Measurements from ENCODE around the gene NOP14.

NOP14 gene

DNA sequence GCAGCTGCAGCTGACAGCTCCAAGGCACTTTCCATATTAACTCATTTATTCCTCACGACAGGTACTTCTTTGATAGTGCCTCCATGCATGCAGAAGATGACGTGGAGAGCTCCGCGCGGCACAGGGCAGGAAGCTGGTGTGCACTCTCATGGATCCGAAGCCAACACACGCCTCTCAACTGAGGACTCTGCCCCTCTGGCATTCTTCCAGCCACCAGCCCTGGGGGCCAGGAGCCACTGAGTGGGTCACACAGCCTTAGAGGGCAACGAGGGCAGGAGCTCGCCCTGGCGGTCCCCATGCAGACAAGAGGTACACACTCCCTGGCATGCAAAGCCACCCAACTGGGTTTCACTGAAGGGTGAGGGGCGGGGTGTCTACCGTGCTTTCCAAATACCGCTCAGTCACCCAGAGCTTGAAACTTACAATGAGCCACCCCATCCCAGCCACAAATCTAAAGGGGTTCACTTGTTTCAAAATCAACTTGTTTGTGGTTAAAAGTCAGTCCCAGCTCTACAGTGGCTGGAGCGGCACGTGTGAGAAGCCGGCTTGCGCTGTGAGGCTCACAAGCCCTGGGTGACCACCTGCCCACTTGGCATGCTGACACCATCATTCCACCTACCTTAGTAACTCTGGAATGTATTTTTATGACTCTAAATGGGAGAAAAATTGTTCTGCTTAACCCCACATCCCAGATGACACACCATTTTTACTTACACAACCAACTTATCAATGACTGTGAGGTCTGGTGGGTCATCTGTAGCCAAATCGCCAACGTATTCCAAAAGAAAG is 16.2 kb downstream of the NOP14 start:
- TF ChIP-seq, protein P1, sequence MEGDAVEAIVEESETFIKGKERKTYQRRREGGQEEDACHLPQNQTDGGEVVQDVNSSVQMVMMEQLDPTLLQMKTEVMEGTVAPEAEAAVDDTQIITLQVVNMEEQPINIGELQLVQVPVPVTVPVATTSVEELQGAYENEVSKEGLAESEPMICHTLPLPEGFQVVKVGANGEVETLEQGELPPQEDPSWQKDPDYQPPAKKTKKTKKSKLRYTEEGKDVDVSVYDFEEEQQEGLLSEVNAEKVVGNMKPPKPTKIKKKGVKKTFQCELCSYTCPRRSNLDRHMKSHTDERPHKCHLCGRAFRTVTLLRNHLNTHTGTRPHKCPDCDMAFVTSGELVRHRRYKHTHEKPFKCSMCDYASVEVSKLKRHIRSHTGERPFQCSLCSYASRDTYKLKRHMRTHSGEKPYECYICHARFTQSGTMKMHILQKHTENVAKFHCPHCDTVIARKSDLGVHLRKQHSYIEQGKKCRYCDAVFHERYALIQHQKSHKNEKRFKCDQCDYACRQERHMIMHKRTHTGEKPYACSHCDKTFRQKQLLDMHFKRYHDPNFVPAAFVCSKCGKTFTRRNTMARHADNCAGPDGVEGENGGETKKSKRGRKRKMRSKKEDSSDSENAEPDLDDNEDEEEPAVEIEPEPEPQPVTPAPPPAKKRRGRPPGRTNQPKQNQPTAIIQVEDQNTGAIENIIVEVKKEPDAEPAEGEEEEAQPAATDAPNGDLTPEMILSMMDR (IDR thresholded peaks at IDR 0.05) = no peak

DNA sequence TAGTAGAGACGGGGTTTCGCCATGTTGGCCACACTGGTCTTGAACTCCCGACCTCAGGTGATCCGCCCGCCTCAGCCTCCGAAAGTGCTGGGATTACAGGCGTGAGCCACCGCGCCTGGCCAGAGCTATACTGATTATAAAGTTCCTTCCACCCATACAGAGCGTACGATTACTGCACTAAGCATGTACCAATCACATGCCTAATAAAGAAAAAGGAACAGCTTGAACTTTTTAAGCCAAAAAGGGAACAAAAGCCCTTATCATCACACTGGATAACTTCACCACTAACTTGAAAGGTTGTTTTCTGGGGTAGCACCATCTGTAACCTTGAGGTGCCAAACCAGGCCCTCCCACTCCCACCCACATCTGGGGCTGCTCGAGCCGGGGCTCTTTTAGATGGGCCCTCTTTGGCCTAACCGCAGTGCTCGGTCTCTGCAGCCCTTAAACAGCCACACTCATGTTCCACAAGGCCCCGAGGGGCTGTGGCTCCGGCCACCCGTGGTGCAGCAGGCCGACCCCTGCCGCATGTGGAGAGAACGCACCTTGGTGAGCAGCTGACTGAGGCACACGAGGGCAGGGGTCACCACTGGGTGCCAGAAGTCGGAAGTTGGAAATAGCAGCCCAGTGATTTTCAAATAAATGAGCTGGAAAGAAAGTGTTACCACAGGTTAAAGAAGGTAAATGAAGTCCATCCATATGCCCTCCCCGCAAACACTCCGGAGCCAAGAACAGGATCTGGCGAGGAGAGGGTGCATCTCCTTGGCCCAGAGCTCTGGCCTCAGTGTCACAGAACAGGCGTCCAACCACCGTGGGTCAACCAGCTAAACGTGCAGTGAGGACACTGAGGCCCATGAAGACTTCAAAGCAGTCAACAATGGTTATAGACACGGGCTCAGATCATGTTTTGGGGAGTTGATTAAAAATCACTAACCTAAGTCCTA is 18.4 kb downstream of the NOP14 start:
- TF ChIP-seq, protein P1 (IDR thresholded peaks at IDR 0.05) = no peak

DNA sequence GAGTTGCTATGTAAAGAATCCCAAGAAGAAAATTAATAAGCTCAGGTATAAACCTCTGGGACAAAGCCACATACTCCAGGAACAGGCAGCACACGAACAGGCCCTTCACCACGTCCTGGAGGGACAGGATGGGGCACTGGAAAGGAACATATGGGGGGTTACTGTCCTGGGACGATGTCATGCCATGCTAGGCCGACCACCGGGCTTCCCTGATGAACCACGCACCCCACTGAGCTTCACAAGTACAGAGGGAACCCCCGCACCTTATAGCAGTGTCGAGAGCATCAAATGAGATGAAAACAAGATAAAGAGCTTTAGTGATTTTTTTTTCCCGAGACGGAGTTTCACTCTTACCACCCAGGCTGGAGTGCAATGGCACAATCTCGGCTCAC is 19.1 kb downstream of the NOP14 start:
- TF ChIP-seq, protein P1 (IDR thresholded peaks at IDR 0.05) = no peak

DNA sequence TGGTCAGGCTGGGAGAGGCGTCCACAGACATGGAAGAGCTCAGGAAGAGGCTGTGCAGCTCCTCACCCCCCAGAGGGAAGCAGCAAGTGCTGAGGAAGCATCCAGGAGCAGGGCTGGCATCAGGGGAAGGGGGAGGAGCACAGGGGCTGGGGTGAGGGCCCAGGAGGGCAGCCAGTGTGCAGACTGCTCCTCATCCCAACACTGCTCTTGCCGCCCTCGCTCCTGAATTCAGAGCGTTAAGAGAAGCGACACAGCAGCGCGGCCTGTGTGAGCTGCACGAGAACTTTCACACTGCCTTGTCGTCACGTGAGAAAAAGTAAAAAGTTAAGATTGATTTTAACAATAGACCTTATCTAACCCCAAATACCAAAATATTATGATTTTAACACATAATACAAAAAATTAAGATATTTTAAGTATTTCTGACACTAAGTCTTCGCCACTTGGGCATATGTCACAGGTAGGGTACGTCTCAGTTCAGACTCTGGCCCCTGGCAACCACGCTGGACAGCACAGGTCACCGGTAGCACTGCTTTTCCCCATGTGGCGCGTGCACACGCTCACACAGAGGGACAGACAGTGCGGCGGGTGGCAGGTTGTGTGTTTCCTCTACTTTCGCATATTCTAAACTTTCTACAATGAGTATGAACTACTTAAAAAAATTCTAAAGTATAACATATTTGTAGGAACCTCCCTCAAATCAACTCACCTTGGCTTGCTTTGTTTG is 19.7 kb downstream of the NOP14 start:
- TF ChIP-seq, protein P1 (IDR thresholded peaks at IDR 0.05) = no peak

DNA sequence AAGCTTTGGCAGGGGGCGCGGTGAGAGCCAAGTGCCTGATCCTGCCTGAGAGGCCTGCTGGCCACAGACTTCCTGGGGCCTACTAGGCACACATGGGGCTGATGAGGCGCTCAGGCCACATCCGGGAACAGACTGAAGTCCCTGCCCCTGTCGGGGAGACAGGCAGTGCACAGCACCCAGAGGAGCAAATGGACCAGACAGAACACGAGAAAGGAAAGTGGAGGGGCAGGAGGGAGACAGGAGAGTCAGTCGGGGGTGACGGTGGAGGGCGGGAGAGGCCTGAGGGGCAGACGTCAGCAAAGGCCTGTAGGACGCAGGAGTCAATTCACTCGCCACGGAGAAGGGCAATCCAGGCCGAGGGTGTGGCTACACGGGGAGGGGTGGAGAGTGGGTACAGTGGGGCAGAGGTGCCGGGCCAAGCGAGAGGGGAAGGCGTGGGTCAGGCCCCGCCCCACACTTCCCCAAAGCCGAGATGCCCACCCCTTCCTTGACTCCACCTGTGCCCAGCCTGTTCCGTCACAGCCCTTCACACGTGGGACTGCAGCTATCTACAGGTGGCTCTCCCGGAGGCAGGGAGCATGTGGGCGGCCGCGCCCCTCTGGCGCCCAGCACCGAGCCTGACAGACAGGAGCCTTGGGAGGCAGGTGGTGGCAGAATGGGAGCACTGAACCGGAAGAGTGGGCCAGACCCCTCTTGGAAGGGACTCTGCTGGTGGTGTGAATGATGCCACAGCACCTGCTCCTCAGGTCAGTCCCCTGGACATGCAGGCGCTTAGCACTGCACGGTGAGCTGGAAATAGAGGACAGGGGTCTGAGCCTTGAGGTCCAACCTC is 20.5 kb downstream of the NOP14 start:
- TF ChIP-seq, protein P1 (IDR thresholded peaks at IDR 0.05) = no peak

DNA sequence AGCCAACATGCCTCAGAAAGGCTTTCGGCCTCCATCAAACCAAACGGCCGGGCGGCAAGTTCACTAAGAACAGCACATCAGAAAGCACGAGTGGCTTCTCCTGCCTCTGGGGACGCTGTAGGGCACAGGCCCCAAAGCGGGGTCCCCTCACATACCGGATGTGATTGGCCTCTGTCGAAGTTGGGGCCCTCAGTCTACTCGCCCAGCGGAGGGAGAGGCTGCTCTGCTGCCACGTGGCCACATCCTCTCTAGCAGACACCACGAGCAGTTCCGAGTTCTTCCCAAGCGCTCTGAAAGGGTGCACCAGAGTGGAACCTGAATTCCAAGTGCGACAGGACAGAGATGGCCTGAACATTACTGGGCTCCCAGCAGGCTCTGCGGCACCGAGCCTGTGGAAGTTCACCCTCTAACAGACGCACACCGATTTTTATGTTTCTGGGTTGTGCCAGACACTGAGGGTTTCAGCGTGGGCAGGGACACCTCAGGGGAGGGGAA is 21.1 kb downstream of the NOP14 start:
- TF ChIP-seq, protein P1 (IDR thresholded peaks at IDR 0.05) = no peak

Measured in LNCAP (cell line).